IMR-90 (cell line): Measurements from ENCODE around the gene POLR3G. TPM values are rescaled to one million over a fixed set of nuclear protein-coding genes. Genes with fewer than 3 reads are reported as not detected.

Experiments used
- ATAC-seq: fragments of 200-7000 bp; cut with Tn5 transposase; 2 replicates; pipeline ENCODE4 v1.9.1; 2020; ENCODE audit warnings: low read depth, mild to moderate bottlenecking, moderate library complexity
- BruUV-seq: library from RNA; stranded (reverse); fragments of 400-500 nt; replicated peaks from 2 replicates; lab custom pipeline; 2021; lab: Mats Ljungman, UMichigan
- CTCF ChIA-PET: fragments of 300-600 bp; formaldehyde crosslinking; extraction: SDS; loops from one replicate; lab custom pipeline; 2021; ENCODE audit warnings: antibody characterized with exemption; lab: Yijun Ruan, JAX
- POLR2A ChIA-PET: fragments of 300-600 bp; sonication (Branson Sonifier 250); formaldehyde crosslinking; loops from one replicate; lab custom pipeline; 2022; ENCODE audit warnings: antibody characterized with exemption; ENCODE audit not compliant: unreplicated experiment; lab: Charles Lee
- DNase-seq: peaks from one replicate; pipeline ENCODE4 v3.0.0; 2013
- H2AFZ ChIP-seq: replicated peaks from 2 replicates; pipeline ENCODE3; 2013; ENCODE audit warnings: low read length, mild to moderate bottlenecking; ENCODE audit not compliant: poor library complexity
- H2AK5ac ChIP-seq: 2 replicates; pipeline ENCODE4 v1.6.1; 2013; ENCODE audit warnings: low read depth, low read length, inconsistent platforms
- H2AK9ac ChIP-seq: replicated peaks from 2 replicates; pipeline ENCODE3; 2013; ENCODE audit warnings: mild to moderate bottlenecking, low read depth, low read length, moderate library complexity; ENCODE audit not compliant: poor library complexity
- H2BK120ac ChIP-seq: 2 replicates; pipeline ENCODE4 v1.6.1; 2013; ENCODE audit warnings: low read depth, low read length, inconsistent platforms
- H2BK15ac ChIP-seq: 3 replicates; pipeline ENCODE4 v1.6.1; 2013; ENCODE audit warnings: low read depth, low read length, inconsistent platforms
- H2BK20ac ChIP-seq: 2 replicates; pipeline ENCODE4 v1.6.1; 2013; ENCODE audit warnings: low read depth, mild to moderate bottlenecking, inconsistent platforms, low read length, moderate library complexity
- H2BK5ac ChIP-seq: 2 replicates; pipeline ENCODE4 v1.6.1; 2013; ENCODE audit warnings: mild to moderate bottlenecking, low read depth, low read length, inconsistent platforms; ENCODE audit not compliant: poor library complexity, severe bottlenecking
- H3K14ac ChIP-seq: replicated peaks from 2 replicates; pipeline ENCODE4 v1.6.1; 2013; ENCODE audit warnings: low read depth, low read length, inconsistent platforms
- H3K18ac ChIP-seq: 2 replicates; pipeline ENCODE4 v1.6.1; 2013; ENCODE audit warnings: low read depth, low read length, control low read depth
- H3K23ac ChIP-seq: 2 replicates; pipeline ENCODE4 v1.6.1; 2013; ENCODE audit warnings: low read depth, low read length, inconsistent platforms
- H3K27ac ChIP-seq: 2 replicates; pipeline ENCODE4 v1.5.1; 2013; ENCODE audit warnings: mild to moderate bottlenecking, control low read depth, low read length; ENCODE audit not compliant: insufficient read depth
- H3K27me3 ChIP-seq: 2 replicates; pipeline ENCODE4 v1.6.1; 2013; ENCODE audit warnings: low read length; ENCODE audit not compliant: control insufficient read depth, insufficient read depth
- H3K36me3 ChIP-seq: 2 replicates; pipeline ENCODE4 v1.6.1; 2013; ENCODE audit warnings: low read length, mixed read lengths; ENCODE audit not compliant: control insufficient read depth, insufficient read depth
- H3K4ac ChIP-seq: 2 replicates; pipeline ENCODE4 v1.6.1; 2013; ENCODE audit warnings: low read depth, low read length, inconsistent platforms
- H3K4me1 ChIP-seq: 2 replicates; pipeline ENCODE4 v1.6.1; 2013; ENCODE audit warnings: low read length, mixed read lengths; ENCODE audit not compliant: control insufficient read depth, insufficient read depth
- H3K4me2 ChIP-seq: 2 replicates; pipeline ENCODE4 v1.6.1; 2013; ENCODE audit warnings: low read depth, mild to moderate bottlenecking, control low read depth, low read length, moderate library complexity
- H3K4me3 ChIP-seq: 2 replicates; pipeline ENCODE4 v1.5.1; 2013; ENCODE audit warnings: low read depth, mild to moderate bottlenecking, control low read depth, low read length, moderate library complexity; ENCODE audit not compliant: insufficient read depth
- H3K56ac ChIP-seq: 2 replicates; pipeline ENCODE4 v1.6.1; 2013; ENCODE audit warnings: low read length, inconsistent platforms; ENCODE audit not compliant: insufficient read depth; ENCODE audit errors: extremely low read depth
- H3K79me1 ChIP-seq, 2 experiments: 2 replicates each; pipeline ENCODE4 v1.6.1; 2013; ENCODE audit warnings: low read length in 2 of 2, inconsistent platforms in 1 of 2, low read depth in 1 of 2
- H3K9ac ChIP-seq: 2 replicates; pipeline ENCODE4 v1.6.1; 2013; ENCODE audit warnings: low read depth, low read length, control low read depth
- H3K9me1 ChIP-seq: 2 replicates; pipeline ENCODE4 v1.6.1; 2013; ENCODE audit warnings: low read length, inconsistent platforms; ENCODE audit not compliant: insufficient read depth
- H3K9me3 ChIP-seq: 2 replicates; pipeline ENCODE4 v1.6.1; 2013; ENCODE audit warnings: low read length; ENCODE audit not compliant: control insufficient read depth, insufficient read depth
- H4K20me1 ChIP-seq: 2 replicates; pipeline ENCODE4 v1.6.1; 2013; ENCODE audit warnings: low read length, inconsistent platforms; ENCODE audit not compliant: insufficient read depth
- H4K5ac ChIP-seq: 2 replicates; pipeline ENCODE4 v1.6.1; 2013; ENCODE audit warnings: mild to moderate bottlenecking, low read depth, low read length, control low read depth
- H4K8ac ChIP-seq, 2 experiments: 2 replicates each; pipeline ENCODE4 v1.6.1; 2013; ENCODE audit warnings: low read depth in 2 of 2, low read length in 2 of 2, control low read depth in 1 of 2, inconsistent platforms in 1 of 2
- H4K91ac ChIP-seq: 2 replicates; pipeline ENCODE4 v1.6.1; 2013; ENCODE audit warnings: low read depth, low read length, inconsistent platforms; ENCODE audit not compliant: insufficient read depth
- CHD1 ChIP-seq: IDR thresholded peaks from 2 replicates; pipeline ENCODE4 v1.6.1; 2012; ENCODE audit warnings: low read depth, low read length, improper control_type of control experiment
- MXI1 ChIP-seq: IDR thresholded peaks from 2 replicates; pipeline ENCODE4 v1.6.1; 2012; ENCODE audit warnings: low read depth, mild to moderate bottlenecking, low read length, moderate library complexity, borderline replicate concordance
- RCOR1 ChIP-seq: IDR thresholded peaks from 2 replicates; pipeline ENCODE4 v1.6.1; 2012; ENCODE audit warnings: mild to moderate bottlenecking, low read length, improper control_type of control experiment; ENCODE audit not compliant: insufficient replicate concordance
- dilution Hi-C: fragments of 300-500 bp; cut with HindIII; formaldehyde crosslinking; loops from one replicate; pipeline ENCODE4 v1.14.3; 2018; ENCODE audit warnings: low sequenced_read_pairs; ENCODE audit not compliant: unreplicated experiment
- in situ Hi-C: fragments of 300-500 bp; cut with MboI; formaldehyde crosslinking; loops from 3 replicates; pipeline ENCODE4 v1.14.3; 2019; ENCODE audit warnings: low sequenced_read_pairs, inconsistent platforms, mixed read lengths
- intact Hi-C: fragments of 100-400 bp; cut with micrococcal nuclease; formaldehyde crosslinking; loops from 2 replicates; pipeline ENCODE4 v1.10.0; 2022
- polyA plus RNA-seq, 3 experiments: library from polyadenylated mRNA; depleted of rRNA; stranded (reverse); fragments of >200 nt; gene quantifications; 2 replicates each; pipeline ENCODE4 v1.2.3, GENCODE V29; 2012; ENCODE audit warnings: low replicate concordance in 1 of 3
- total RNA-seq: library from RNA; depleted of rRNA; stranded (reverse); fragments of >200 nt; gene quantifications from 2 replicates; pipeline ENCODE4 v1.2.3, GENCODE V29; 2012
- TF ChIP-seq, protein P1 (sequence below): fragments of 150-350 bp; IDR thresholded peaks from 2 replicates; pipeline ENCODE4 v1.6.1; 2016; ENCODE audit warnings: low read depth, mild to moderate bottlenecking, low read length, moderate library complexity, borderline replicate concordance
- TF ChIP-seq, protein P2 (sequence below): conservative IDR thresholded peaks from 2 replicates; pipeline ENCODE4 v1.5.1; 2012; ENCODE audit warnings: mild to moderate bottlenecking, low read depth, low read length, improper control_type of control experiment
- TF ChIP-seq, protein P3 (sequence below): fragments of 150-350 bp; IDR thresholded peaks from 2 replicates; pipeline ENCODE4 v1.6.1; 2017; ENCODE audit warnings: mild to moderate bottlenecking, antibody characterized with exemption, low read length, low read depth

The POLR3G gene
- total and polyA plus RNA-seq, 2 of the 4 experiments (the other 2 are of a cell fraction), result 10.6 to 11.6 TPM

DNA sequence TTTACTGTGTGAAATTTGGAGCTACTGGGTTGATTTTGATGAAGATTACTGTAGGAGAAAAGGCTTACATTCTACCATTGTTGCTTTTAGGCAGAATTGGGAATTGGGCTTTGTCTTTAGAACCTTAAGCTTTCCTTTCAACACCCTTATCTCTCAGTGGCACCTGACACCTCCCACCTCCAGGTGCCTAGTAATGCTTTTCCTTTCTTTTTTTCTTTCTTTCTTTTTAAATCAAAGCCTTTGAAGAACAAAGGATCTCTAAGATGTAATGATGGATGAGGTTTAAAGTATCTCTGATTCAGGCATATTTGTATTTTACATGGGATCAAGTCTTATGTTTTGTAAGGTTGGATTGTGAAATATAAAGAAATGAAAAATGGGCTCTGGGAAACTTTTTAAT lies 81.0 kb downstream of the POLR3G start:
- Histone ChIP-seq H3K79me1 (no peaks in the 10 kb centered on the region), H4K91ac (no peak overlapping the region), H4K8ac (no peak overlapping the region), H3K4me3 (no peak overlapping the region), H3K4ac (no peak overlapping the region), H2AFZ (no peak overlapping the region), H3K9ac (no peak overlapping the region), H2BK120ac (no peak overlapping the region), H4K5ac (no peak overlapping the region), H3K36me3 (no peaks in the 10 kb centered on the region), H2AK5ac (no peak overlapping the region), H2BK15ac (no peak overlapping the region), H3K9me1 (no peaks in the 10 kb centered on the region), H3K4me1 (no peaks in the 10 kb centered on the region), H3K27me3 (peaks cover 26% of the 10 kb centered on the region), H2BK5ac (no peak overlapping the region), H3K56ac (no peak overlapping the region), H3K14ac (no peak overlapping the region), H4K20me1 (no peaks in the 10 kb centered on the region), H2AK9ac (no peak overlapping the region), H3K4me2 (no peak overlapping the region), H2BK20ac (no peak overlapping the region), H3K23ac (no peak overlapping the region), H3K9me3 (no peaks in the 10 kb centered on the region), H3K27ac (no peak overlapping the region), H3K18ac (no peak overlapping the region)
- POLR2A ChIA-PET, result no interaction called here
- DNase-seq (no peak), ATAC-seq (no peak)
- no peak for TF ChIP-seq MXI1
- TF ChIP-seq CHD1, result no peak
- TF ChIP-seq, protein P1, sequence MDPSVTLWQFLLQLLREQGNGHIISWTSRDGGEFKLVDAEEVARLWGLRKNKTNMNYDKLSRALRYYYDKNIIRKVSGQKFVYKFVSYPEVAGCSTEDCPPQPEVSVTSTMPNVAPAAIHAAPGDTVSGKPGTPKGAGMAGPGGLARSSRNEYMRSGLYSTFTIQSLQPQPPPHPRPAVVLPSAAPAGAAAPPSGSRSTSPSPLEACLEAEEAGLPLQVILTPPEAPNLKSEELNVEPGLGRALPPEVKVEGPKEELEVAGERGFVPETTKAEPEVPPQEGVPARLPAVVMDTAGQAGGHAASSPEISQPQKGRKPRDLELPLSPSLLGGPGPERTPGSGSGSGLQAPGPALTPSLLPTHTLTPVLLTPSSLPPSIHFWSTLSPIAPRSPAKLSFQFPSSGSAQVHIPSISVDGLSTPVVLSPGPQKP, result no peak
- TF ChIP-seq, protein P2, sequence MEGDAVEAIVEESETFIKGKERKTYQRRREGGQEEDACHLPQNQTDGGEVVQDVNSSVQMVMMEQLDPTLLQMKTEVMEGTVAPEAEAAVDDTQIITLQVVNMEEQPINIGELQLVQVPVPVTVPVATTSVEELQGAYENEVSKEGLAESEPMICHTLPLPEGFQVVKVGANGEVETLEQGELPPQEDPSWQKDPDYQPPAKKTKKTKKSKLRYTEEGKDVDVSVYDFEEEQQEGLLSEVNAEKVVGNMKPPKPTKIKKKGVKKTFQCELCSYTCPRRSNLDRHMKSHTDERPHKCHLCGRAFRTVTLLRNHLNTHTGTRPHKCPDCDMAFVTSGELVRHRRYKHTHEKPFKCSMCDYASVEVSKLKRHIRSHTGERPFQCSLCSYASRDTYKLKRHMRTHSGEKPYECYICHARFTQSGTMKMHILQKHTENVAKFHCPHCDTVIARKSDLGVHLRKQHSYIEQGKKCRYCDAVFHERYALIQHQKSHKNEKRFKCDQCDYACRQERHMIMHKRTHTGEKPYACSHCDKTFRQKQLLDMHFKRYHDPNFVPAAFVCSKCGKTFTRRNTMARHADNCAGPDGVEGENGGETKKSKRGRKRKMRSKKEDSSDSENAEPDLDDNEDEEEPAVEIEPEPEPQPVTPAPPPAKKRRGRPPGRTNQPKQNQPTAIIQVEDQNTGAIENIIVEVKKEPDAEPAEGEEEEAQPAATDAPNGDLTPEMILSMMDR, result no peak
- TF ChIP-seq, protein P3, sequence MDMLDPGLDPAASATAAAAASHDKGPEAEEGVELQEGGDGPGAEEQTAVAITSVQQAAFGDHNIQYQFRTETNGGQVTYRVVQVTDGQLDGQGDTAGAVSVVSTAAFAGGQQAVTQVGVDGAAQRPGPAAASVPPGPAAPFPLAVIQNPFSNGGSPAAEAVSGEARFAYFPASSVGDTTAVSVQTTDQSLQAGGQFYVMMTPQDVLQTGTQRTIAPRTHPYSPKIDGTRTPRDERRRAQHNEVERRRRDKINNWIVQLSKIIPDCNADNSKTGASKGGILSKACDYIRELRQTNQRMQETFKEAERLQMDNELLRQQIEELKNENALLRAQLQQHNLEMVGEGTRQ, result no peak
- no peak for TF ChIP-seq RCOR1
- CTCF ChIA-PET, result no interaction called here
- intact Hi-C loops (no loop called here), in situ Hi-C loops (no loop called here), dilution Hi-C loops (no loop called here)
- BruUV-seq, result no TSS peak
